Measurements from ENCODE around the gene RABL3. TPM values are rescaled to one million over a fixed set of nuclear protein-coding genes. Genes with fewer than 3 reads are reported as not detected.
"Not testable (repeated sequence)": the region's sequence is repeated elsewhere in the genome, so short reads cannot be mapped to it uniquely, and the experiment has no call there.

The RABL3 gene
- total RNA-seq, 3 donors from 2014 or later: 20.6 to 35.4 (median 22.3) TPM

DNA sequence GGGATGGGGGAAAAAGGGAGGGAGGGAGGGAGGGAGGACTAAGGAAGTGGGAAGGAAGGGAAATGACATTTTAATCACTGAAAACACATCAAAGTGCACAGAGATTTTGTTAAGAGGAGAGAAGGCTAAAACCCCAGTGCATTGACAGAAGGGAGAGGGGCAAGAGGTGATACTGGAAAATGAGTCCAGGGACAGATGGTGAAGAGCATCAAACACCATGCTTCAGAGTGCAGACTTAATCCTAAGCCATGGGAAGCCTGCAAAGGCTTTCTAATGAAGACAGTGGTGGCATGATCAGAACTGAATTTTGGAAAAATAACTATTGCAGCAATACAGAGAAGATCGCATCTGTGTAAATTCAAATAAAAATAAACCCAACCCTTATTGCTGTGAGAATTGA is 102.1 kb downstream of the RABL3 start:
- no peaks in the 10 kb centered on the region for H3K36me3 ChIP-seq
- no peak for TF ChIP-seq POLR2AphosphoS5 (IDR thresholded peaks at IDR 0.05)
- TF ChIP-seq POLR2A (IDR thresholded peaks at IDR 0.05): no peak
- TF ChIP-seq, protein P1, sequence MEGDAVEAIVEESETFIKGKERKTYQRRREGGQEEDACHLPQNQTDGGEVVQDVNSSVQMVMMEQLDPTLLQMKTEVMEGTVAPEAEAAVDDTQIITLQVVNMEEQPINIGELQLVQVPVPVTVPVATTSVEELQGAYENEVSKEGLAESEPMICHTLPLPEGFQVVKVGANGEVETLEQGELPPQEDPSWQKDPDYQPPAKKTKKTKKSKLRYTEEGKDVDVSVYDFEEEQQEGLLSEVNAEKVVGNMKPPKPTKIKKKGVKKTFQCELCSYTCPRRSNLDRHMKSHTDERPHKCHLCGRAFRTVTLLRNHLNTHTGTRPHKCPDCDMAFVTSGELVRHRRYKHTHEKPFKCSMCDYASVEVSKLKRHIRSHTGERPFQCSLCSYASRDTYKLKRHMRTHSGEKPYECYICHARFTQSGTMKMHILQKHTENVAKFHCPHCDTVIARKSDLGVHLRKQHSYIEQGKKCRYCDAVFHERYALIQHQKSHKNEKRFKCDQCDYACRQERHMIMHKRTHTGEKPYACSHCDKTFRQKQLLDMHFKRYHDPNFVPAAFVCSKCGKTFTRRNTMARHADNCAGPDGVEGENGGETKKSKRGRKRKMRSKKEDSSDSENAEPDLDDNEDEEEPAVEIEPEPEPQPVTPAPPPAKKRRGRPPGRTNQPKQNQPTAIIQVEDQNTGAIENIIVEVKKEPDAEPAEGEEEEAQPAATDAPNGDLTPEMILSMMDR (IDR thresholded peaks at IDR 0.05): no peak
- H3K27ac ChIP-seq: no peak overlapping the region
- no peaks in the 10 kb centered on the region for H3K27me3 ChIP-seq
- intact Hi-C loops (cut with DNase I; ENCODE audit: low total_unique reads): no loop called here
- no peak overlapping the region for H3K4me3 ChIP-seq
- no peaks in the 10 kb centered on the region for H3K9me3 ChIP-seq
- no peaks in the 10 kb centered on the region for H3K4me1 ChIP-seq
- no peak for DNase-seq (ENCODE audit: low spot score in 2 of 2)

DNA sequence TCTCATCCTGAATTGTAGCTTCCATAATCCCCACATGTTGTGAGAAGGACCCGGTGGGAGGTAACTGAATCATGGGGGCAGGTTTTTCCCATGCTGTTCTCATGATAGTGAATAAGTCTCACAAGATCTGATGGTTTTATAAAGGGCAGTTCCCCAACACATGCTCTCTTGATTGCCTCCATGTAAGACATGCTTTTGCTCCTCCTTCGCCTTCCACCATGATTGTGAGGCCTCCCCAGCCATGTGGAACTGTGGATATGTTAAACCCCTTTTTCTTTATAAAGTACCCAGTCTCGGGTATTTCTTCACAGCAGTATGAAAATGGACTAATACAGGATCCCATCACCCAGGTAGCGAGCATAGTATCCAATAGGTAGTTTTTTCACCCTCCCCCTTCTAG is 103.5 kb downstream of the RABL3 start:
- not testable (repeated sequence) for DNase-seq (ENCODE audit: low spot score in 2 of 2)

DNA sequence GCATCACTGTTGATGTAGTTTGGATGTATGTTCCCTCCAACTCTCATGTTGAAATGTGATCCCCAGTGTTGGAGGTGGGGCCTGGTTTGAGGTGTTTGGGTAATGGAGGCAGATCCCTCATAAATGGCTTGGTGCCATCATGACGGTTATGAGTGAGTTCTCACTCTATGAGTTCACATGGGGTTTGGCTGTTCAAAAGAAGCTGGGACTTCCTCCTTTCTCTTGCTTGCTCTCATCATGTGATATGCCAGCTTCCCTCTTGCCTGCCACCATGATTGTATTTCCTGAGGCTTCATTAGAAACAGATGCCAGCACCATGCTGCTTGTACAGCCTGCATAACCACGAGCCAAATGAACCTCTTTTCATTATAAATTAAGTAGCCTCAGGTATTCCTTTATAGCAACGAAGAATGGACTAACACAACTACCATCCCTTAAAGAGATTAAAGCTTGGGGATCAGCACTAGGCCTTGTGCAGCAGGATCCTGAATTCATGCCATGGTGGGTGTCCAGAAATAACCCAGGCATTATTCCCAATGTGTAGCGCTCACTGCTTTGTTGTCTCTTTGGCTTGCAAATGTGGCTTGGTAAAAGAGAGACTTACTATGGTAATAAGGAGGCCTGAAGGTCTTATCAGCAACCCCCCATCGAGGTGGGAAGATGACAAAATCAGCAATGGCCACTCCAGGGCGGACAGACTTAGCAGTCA is 104.3 kb downstream of the RABL3 start:
- intact Hi-C loops (cut with DNase I; ENCODE audit: low total_unique reads): no loop called here
- no peaks in the 10 kb centered on the region for H3K27me3 ChIP-seq
- H3K4me1 ChIP-seq: no peaks in the 10 kb centered on the region
- no peak overlapping the region for H3K4me3 ChIP-seq
- no peak overlapping the region for H3K27ac ChIP-seq
- DNase-seq (ENCODE audit: low spot score in 2 of 2): no peak
- no peaks in the 10 kb centered on the region for H3K36me3 ChIP-seq
- no peaks in the 10 kb centered on the region for H3K9me3 ChIP-seq
- TF ChIP-seq POLR2AphosphoS5 (IDR thresholded peaks at IDR 0.05) (no peak), POLR2A (IDR thresholded peaks at IDR 0.05) (no peak)
- TF ChIP-seq, protein P1 (IDR thresholded peaks at IDR 0.05): no peak

More for the DNA sequence above, 103.5 kb downstream of the RABL3 start:
- H3K36me3 ChIP-seq; intact Hi-C loops (cut with DNase I; ENCODE audit: low total_unique reads); H3K27ac ChIP-seq; H3K9me3 ChIP-seq; H3K27me3 ChIP-seq; H3K4me3 ChIP-seq; H3K4me1 ChIP-seq: not testable (repeated sequence)

DNA sequence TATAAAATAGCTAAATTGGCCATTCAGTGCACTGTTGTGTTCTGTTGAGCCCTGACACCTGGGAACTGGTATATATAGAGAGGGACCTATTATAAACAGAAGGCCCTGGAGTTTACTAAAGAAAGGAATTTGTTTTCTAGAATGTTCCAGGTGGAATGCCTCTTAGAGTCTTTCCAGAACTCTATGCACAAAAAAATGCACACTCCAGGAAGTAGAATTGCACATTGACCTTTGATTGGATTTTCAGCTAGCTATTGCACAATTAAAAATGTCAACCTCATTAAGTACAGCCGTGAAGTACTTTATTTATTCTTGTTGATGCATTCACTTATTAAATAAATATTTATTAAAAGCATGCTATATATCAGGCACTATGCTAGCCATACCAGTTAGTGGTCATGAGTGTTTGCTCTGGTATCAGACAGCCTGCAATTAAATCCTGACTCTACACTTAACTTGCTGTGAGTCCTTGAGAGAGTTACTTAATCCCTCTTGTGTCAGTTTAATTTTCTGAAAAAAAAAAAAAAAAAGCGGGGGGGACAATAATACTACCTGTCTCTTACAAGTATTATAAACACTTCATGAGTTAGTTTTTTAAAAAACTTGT is 105.4 kb downstream of the RABL3 start:
- intact Hi-C loops (cut with DNase I; ENCODE audit: low total_unique reads): no loop called here
- Histone ChIP-seq H3K27me3 (no peaks in the 10 kb centered on the region), H3K4me1 (no peaks in the 10 kb centered on the region), H3K4me3 (no peak overlapping the region), H3K27ac (no peak overlapping the region), H3K9me3 (no peaks in the 10 kb centered on the region), H3K36me3 (no peaks in the 10 kb centered on the region)
- TF ChIP-seq POLR2A (IDR thresholded peaks at IDR 0.05): no peak
- TF ChIP-seq POLR2AphosphoS5 (IDR thresholded peaks at IDR 0.05): no peak
- TF ChIP-seq, protein P1 (IDR thresholded peaks at IDR 0.05): no peak
- no peak for DNase-seq (ENCODE audit: low spot score in 2 of 2)

Other genes starting within 250 kb of the RABL3 start
- gene NDUFB4, start 146.2 kb downstream of the RABL3 start, total RNA-seq: 100 to 1,000 TPM in 2 of 3 donors, 10 to 100 TPM in 1; 88.4 to 116 (median 106) TPM
- gene HGD, start 60.3 kb downstream of the RABL3 start, total RNA-seq: 10 to 100 TPM in 1 of 3 donors, 1 to 10 TPM in 1, not detected in 1; 5.1 to 25.9 TPM
- gene GTF2E1, start 228 bp upstream of the RABL3 start, total RNA-seq: 10 to 100 TPM in 2 of 3 donors, 1 to 10 TPM in 1; 9.9 to 13.4 (median 12.7) TPM
- gene STXBP5L, start 165.7 kb upstream of the RABL3 start, total RNA-seq: under 1 TPM in 2 of 3 donors, not detected in 1; 0.29 to 0.33 TPM

Measured in breast epithelium (tissue), 4 donors.